Urothelium cell line (cell line): ENCODE results near the gene ALCAM.
"Not testable (repeated sequence)": the region's sequence is repeated elsewhere in the genome, so short reads cannot be mapped to it uniquely, and the experiment has no call there.

Source experiments
- DNase-seq: peaks from one replicate; pipeline ENCODE4 v3.0.0; 2011; ENCODE audit warnings: low spot score, mixed read lengths
- FAIRE-seq: peaks from 2 replicates; lab custom pipeline; 2011; peaks lifted over from hg19 to GRCh38; lab: Jason Lieb, UNC

The ALCAM gene

DNA sequence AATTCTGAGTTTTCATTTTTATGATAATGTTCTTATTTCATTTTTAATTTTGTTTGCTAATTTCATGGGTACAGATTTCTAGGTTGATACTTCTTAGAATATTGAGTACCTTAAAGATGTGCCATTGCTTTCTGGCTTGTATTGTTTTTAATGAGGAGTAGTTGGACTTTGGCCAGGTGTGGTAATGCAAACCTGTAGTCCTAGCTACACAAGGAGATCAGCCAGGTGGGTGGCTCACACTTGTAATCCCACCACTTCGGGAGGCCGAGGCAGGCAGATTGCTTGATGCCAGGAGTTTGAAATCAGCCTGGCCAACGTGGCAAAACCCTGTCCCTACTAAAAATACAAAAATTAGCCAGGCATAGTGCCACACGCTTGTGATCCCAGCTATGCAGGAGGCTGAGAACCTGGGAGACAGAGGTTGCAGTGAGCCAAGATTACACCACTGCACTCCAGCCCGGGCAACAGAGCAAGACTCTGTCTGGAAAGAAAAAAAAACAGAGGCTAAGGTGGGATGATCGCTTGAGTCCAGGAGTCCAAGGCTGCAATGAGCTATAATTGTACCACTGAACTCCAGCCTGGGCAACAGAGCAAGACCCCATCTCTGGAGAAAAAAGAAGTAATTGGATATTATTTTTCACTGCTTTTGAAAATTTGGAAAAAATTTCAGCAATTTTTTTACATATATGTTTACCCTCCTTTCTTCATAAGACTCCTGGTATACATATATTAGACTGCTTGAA, 198.0 kb downstream of the ALCAM start:
- DNase-seq (no peak), FAIRE-seq (peak; percentile 27)

DNA sequence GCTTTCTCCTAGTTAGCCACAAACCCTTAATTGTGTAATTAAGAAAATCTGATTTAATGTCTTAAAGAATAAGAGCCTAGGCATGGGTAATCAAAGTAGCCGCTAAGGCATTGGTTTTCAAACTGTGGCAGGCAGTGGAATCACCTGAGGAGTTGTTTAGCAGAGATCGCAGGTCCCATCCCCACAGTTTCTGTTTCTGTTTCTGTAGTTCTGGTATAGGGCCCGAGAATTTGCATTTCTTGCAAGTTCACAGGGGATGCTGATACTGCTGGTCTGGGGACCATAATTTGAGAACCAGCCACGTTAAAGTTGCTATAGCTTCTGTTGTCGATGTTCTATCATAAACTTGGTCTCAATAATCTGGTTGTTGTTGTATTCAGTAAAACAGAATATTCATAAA, 204.3 kb downstream of the ALCAM start:
- no peak for DNase-seq

DNA sequence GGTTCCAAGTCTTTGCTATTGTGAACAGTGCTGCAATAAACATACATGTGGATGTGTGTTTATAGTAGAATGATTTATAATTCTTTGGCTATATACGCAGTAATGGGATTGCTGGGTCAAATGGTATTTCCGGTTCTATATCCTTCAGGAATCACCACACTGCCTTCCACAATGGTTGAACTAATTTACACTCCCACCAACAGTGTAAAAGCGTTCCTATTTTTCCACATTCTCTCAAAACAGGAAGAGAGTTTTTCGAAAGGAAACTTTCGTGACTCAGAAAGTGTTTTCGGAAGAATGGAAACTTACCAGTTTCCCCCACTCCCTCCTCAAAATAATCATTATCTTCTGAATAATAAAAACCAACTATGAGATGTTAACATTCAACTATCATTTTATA, 205.8 kb downstream of the ALCAM start:
- DNase-seq, result no peak
- no peak for FAIRE-seq

More for the DNA sequence above, 204.3 kb downstream of the ALCAM start:
- FAIRE-seq, result no peak

DNA sequence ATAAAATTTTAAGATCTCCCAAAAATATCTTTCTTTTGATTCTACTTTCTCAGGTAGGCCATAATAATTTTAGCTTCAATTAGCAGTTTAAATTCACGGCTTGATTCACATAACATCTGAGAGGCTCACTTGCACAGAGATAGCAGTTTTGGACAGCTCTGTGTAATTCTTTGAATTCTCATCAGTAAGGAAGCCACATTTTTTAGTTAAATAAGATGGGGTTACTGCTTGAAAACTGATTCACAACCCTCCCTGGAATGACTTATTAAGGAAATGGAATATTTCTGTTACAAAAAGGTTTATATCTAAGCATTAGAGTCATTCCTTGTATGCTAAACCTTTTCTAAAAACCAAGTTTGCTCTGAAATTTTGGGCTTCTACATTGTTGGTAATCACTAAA, 212.7 kb downstream of the ALCAM start:
- DNase-seq, result no peak
- FAIRE-seq, result no peak

DNA sequence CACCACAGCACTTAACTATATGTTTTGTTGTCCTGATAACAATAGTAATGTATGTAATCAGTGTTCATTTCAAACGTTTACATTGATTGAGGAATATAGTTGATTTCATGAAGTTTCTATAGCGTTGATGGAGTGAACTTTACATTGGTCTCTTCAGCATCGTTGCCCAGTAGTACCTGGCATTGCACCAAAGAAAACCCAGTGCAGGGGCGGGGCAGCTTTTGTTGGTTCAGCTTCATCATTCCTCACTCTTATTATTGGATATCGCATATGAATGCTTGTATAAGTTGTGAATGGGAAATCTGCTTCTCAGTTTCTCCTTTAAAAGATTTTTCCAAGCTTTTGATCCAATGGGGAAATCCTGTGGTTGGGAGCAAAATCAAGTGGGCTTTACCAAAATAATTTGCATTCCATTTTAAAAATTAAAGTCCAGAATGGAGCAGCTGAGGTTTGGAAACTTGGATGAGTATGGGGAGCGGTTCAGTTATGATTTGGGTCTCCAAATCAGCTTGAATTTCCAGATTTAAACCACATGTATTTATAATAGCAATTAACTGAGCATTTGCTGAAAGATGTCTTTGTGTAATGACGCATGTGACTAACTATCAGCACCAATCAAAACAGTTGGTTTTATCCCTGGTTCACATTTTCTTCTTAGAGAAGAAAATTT, 213.7 kb downstream of the ALCAM start:
- DNase-seq (no peak), FAIRE-seq (no peak)

DNA sequence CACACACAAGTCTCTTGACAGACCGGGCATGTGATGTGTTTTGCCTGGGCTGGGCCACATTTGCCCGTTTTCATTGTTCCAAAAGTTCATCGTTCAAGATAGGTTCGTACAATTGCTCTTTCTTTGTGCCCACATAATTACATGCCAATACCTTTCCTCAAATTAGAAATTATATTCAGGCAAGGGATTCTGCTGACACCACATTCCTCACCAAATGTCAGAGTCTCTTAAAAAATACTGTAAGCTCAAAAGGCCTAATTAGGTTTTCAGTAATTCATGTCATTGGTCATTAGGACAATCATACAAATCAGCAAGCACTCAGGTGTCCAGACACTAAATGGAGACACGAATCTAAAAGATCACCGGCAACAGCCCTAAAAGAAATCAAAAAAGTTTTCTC, 215.3 kb downstream of the ALCAM start:
- no peak for DNase-seq
- FAIRE-seq, result no peak

DNA sequence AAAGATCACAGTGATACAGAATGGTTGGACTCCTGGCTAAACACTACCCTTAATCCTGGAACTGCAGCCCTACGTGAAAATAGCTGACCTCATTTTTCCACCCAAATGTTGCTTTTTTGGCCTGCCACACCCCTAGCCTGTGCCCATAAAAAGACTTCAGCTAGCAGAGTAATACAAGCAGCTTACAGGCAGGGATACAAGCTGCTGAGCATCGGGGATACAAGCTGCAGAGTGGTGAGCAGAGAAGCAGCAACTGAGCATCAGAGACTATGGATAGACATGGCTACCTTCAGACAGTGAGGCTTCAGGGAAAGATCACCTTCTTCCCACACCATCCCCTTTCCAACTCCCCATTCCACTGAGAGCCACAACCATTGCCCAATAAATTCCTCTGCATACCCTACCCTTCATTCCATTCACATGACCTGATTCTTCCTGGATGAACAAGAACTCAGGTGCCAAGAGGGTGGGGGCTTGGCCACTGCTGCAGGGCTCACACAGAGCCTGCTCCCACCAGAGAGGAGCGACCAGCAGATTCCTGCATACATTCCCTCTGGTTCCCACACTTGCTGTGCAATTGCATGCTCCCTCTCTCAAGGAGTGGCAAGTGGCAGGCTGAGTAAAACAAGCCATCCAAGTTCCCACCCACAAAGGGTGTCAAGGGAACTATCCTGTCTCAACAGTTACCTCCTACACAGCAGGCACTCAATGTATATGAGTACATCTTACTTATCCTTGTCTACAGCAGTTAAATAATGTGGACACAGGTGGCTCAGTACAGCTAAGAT, 217.5 kb downstream of the ALCAM start:
- FAIRE-seq (peak; percentile 76), DNase-seq (no peak)

DNA sequence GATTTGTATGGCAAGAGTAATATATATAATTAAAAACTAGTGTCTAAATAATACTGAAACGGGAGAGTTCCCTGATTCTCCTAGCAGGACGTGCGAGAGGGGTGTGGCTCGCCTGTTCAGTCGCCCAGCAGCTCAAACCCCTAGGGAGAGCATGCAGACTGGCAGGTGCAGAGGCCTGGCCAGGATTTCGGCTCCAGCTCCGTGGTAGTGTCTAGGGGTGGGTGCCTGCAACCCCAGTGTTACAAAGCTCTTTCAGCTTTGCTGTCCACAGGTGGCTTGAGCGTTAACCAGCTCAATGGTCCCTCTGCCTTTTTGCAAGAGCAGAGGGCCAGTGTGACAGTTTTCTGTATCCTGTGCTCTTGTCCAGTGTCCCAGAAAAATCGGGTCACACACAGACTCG, 226.6 kb downstream of the ALCAM start:
- FAIRE-seq (no peak), DNase-seq (no peak)

DNA sequence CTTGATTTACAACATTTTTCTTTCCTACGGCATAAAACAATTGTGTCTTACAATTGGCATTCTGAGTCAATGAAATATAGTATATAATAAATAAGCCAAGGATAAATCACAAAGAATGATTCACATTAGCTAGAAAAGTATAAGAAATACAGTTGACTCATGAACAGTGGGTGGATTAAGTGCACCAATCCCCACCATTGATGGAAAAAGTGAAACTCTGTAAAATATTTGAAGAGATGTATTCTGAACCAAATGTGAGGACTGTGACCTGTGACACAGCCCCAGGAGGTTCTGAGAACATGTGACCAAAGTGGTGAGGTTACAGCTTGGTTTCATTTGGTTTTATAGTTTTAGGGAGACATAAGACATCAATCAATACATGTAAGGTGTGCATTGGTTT, 227.5 kb downstream of the ALCAM start:
- DNase-seq (no peak), FAIRE-seq (no peak)

DNA sequence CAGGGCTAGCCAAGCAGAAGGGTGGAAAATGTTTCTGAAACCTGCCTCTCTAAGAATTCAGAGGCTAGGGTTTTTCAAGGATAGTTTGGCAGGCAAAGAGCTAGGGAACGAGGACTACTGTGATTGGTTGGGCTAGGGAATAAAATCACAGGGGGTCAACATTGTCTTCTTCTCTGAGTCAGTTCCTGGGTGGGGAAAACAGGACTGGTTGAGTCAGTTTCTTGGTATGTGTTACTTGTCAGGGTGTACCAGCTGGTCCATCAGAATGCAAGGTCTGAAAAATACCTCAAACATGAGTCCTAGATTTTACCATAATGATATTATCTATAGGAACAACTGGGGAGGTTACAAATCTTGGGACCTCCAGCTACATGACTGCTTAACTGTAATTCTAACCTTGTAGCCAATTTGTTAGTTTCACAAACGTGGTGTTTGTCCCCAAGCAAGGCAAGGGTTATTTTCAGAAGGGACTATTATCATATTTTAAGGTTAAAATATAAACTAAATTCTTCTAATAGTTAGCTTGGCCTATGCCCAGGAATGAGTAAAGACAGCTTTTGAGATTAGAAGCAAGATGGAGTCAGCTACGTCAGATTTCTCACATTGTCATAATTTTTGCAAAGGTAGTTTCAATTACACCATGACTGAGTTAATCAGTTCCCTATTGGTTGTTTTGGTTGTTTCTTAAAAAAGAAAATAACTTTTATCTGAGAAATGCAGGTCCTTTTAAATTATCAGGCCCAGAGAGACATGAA, 231.5 kb downstream of the ALCAM start:
- peak; percentile 78 for DNase-seq
- FAIRE-seq, result peak; percentile 44

DNA sequence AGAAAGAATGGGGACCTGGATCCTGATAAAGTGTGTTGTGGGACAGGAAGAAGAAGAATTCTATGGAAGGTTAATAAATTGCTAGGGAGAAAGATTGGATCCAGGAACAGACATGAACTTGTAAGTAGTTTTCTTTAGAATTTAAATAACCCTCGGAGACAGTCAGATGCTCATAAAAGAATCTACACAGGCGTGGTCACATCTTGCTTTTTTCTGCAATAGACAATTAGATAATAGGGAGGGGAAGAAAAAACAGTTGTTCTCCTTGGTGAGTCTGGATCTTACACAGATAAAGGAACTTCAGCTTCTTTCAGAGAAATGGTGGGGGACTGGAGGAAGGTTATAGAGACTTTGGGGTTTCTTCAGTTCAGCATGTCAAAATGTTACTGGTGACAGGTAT, 232.6 kb downstream of the ALCAM start:
- no peak for DNase-seq
- no peak for FAIRE-seq

DNA sequence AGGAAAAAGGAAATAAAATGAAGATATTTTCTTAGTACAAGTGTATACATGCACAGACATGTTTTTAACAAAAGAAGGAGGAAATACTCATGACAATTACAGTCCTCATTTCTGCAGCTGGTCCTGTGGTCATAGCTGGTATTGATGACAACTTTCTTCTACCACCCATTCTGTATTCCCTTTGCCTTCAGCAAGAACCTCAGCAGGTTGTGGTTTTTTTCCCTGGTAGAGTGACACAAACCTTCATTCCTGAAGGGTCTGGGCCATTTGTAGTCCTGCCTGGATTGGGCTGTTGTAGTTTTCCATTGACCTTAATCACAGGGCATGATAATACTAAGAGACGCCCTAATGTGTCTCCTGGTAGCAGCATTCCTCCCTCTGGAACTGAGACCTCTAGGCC, 235.0 kb downstream of the ALCAM start:
- not testable (repeated sequence) for DNase-seq, FAIRE-seq

DNA sequence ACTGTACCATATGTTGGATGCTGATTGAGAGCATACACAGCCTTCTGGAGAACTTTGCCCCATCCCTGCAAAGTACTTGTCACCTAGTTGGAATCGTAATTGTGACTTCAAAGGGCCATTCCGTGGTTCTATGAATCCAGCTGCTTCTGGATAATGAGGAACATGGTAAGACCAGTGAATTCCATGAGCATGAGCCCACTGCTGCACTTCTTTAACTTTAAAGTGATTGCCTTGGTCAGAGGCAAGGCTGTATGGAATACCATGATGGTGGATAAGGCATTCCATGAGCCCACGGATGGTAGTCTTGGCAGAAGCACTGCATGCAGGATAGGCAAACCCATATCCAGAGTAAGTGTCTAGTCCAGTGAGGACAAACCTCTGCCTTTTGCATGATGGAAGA, 235.6 kb downstream of the ALCAM start:
- DNase-seq, FAIRE-seq: not testable (repeated sequence)

DNA sequence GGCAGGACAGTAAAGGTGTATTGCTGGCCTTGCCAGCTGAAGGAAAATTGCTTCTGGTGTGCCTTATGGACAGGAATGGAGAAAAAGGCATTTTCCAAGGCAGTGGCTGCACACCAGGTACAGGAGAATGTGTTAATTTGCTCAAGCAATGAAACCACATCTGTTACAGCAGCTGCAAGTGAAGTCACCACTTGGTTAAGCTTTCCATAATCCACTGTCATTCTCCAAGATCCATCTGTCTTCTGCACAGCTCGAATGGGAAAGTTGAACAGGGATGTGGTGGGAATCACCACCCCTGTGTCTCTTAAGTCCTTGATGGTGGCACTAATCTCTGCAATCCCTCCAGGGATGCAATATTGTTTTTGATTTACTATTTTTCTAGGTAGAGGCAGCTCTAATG, 236.8 kb downstream of the ALCAM start:
- FAIRE-seq, DNase-seq: not testable (repeated sequence)

DNA sequence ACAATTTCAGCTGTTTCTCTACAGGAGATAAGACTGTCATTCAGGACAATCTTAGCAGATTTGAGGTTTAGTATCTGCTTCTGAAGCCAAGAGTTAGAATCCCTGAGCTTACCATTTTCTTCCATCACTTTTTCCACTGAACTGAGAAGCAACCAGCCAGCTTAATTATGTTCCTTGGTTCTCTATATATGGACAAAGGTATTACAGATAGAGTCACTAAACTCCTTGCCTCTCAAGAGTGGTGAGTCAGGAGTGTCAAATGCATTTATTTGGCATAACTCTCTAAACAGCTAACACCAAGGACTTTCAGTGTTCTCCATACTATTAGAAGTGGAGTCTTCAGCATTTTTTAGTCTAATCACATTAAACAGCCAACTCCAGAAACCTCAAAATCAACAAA, 239.3 kb downstream of the ALCAM start:
- FAIRE-seq (no peak), DNase-seq (no peak)

DNA sequence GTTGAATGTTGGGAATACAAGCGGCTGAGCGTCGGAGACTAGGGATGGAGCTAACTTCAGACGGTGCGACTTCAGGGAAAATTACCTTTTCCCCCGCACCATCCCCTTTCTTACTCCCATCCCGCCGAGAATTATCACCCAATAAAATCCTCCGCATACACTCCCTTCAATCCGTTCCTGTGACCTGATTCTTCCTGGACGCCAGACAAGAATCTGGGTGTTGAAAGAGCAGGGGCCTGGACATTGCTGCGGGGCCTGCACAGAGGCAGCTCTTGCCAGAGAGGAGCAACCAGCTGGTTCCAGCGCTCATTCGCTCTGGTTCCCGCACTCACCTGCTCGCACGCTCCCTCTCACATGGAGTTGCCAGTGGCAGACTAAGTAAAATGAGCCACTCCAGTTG, 241.9 kb downstream of the ALCAM start:
- DNase-seq (no peak), FAIRE-seq (no peak)

DNA sequence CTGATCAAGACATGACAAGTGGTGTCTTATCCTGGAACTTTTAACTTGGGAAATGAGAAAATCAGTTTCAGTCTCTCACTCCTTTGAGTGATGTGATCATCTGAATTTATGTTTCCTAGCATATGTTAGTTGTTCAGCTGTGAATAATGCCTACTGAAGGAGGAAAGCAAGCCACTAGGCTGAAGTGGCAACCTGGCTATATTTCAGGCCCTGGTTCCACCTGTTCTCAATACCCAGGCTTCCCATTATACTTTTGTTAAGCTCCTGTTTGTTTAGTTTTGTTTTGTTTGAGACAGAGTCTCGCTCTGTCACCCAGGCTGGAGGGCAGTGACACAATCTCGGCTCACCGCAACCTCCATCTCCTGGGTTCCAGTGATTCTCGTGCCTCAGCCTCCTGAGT, 243.8 kb downstream of the ALCAM start:
- FAIRE-seq, result no peak
- no peak for DNase-seq

DNA sequence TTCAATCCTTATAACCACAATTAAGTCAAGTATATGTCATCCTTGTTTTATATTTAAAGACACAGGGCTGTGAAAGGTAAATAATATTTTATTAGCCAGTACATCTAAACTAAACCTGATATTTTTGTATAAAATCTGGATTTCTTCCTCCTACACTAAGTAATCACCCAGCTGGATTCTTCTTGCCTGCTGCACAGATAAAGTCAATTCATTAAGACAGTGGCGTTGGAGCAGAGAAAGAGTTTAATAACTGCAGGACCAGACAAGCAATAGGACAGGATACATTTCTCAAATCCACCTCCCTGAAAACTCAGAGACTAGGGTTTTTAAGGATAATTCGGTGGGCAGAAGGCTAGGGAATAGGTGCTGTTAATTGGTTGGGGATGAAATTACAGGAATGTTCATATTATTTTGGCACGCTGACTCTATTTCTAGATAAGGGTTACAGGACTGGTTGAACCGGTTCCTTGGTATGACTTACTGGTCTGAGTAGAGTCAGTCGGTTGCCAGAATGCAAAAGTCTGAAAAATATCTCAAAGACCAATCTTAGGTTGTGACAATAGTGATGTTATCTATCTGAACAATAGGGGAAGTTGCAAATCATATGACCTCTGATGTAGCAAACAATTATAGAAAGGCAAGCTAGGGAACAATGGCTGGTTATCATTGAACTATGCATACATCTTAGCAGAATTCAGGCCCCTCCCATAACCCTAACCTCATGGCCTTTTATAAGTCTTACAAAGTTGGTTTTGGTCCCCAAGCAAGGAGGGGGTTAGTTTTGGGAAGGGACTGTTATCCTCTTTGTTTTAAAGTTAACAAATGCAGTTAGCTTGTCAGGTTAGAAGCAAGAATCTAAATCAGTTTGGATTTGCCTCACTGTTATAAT, 244.8 kb downstream of the ALCAM start:
- no peak for FAIRE-seq

DNA sequence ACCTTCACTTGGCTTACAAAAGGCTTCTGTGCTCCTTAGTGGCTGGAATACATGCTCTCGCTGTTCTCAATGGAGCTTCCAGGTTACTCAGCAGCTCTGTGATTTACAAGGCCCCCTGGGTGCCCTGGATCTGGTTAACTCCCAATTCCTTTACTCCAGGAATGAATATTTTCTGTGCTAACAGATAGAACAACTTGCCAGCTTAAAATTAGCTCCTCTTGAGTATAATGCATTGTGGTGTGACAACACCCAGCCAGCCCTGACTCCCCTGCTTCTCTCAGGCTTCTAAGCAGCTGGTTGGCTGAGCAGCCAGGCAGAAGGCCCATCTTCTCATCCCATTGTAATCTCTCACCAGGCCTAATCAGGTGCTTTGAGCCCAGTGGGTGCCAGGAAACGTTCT, 246.4 kb downstream of the ALCAM start:
- DNase-seq, result no peak

More for the DNA sequence above, 244.8 kb downstream of the ALCAM start:
- no peak for DNase-seq

More for the DNA sequence above, 246.4 kb downstream of the ALCAM start:
- FAIRE-seq, result no peak
